ENCODE results near the gene PRAMEF7. TPM values are rescaled to one million over a fixed set of nuclear protein-coding genes. Genes with fewer than 3 reads are reported as not detected.
"Not testable (repeated sequence)": the region's sequence is repeated elsewhere in the genome, so short reads cannot be mapped to it uniquely, and the experiment has no call there.

Gene PRAMEF7
- polyA plus RNA-seq (not detected in 3 replicates), polyA minus RNA-seq (not detected in 3 replicates)
- polyA plus RNA-seq (2011; ENCODE audit: low read depth): not detected
- polyA plus RNA-seq (2011; cell fraction: cytosol; rRNA removed): not detected in 2 replicates
- polyA plus RNA-seq (2011; cell fraction: nucleus; rRNA removed): not detected in 2 replicates
- polyA plus RNA-seq (2012; ENCODE audit: low replicate concordance): not detected in 2 replicates
- not detected for polyA minus RNA-seq (2011; cell fraction: cytosol; rRNA and poly(A)+ RNA removed)
- not detected in 2 replicates for polyA minus RNA-seq (2011; cell fraction: nucleus; rRNA and poly(A)+ RNA removed)

GRCh38 chr1:12916310-12916709 lies at the start of gene PRAMEF7:
PRAMEF7 (plus strand) TSS chr1:12916610; CDS start chr1:12917693, 1,083 bp downstream.
- H3K4me3 ChIP-seq (ENCODE audit: control insufficient read depth in 2 of 3, extremely low read depth in 1 of 3, insufficient read depth in 2 of 3, low read depth in 1 of 3, low read length in 3 of 3); H3K9me1 ChIP-seq (ENCODE audit: control insufficient read depth, extremely low read depth, insufficient read depth, low read length); H3K27ac ChIP-seq (ENCODE audit: control insufficient read depth, insufficient read depth, low read length); H3K4me1 ChIP-seq (ENCODE audit: control insufficient read depth, extremely low read depth, insufficient read depth, low read length); H3K4me2 ChIP-seq (ENCODE audit: control insufficient read depth, extremely low read depth, insufficient read depth, low read depth, low read length); FAIRE-seq; H4K20me1 ChIP-seq (ENCODE audit: control insufficient read depth, extremely low read depth, insufficient read depth, low read length); H3K9ac ChIP-seq (ENCODE audit: control insufficient read depth, extremely low read depth, insufficient read depth, low read length); DNase-seq (ENCODE audit: low read depth, low spot score); H3K27me3 ChIP-seq (ENCODE audit: control insufficient read depth, extremely low read depth, insufficient read depth, low read length); H3K36me3 ChIP-seq (ENCODE audit: control insufficient read depth in 2 of 2, extremely low read depth in 1 of 2, insufficient read depth in 2 of 2, low read length in 2 of 2); dilution Hi-C loops (cut with MboI; ENCODE audit: extremely low pct_ligation_motif_present, low sequenced_read_pairs); H2AFZ ChIP-seq (ENCODE audit: control insufficient read depth, low read length); H3K79me2 ChIP-seq (ENCODE audit: control insufficient read depth, insufficient read depth, low read length); H3K9me3 ChIP-seq (ENCODE audit: control insufficient read depth, low read depth, low read length): not testable (repeated sequence)

GRCh38 chr1:12878453-12878852 lies 38.0 kb upstream of the PRAMEF7 start:
- H3K9ac ChIP-seq (ENCODE audit: control insufficient read depth, extremely low read depth, insufficient read depth, low read length); H3K4me3 ChIP-seq (ENCODE audit: control insufficient read depth in 2 of 3, extremely low read depth in 1 of 3, insufficient read depth in 2 of 3, low read depth in 1 of 3, low read length in 3 of 3); H3K9me3 ChIP-seq (ENCODE audit: control insufficient read depth, low read depth, low read length); dilution Hi-C loops (cut with MboI; ENCODE audit: extremely low pct_ligation_motif_present, low sequenced_read_pairs); H3K79me2 ChIP-seq (ENCODE audit: control insufficient read depth, insufficient read depth, low read length); H2AFZ ChIP-seq (ENCODE audit: control insufficient read depth, low read length); H4K20me1 ChIP-seq (ENCODE audit: control insufficient read depth, extremely low read depth, insufficient read depth, low read length); H3K4me2 ChIP-seq (ENCODE audit: control insufficient read depth, extremely low read depth, insufficient read depth, low read depth, low read length); H3K27ac ChIP-seq (ENCODE audit: control insufficient read depth, insufficient read depth, low read length); DNase-seq (ENCODE audit: low read depth, low spot score); H3K9me1 ChIP-seq (ENCODE audit: control insufficient read depth, extremely low read depth, insufficient read depth, low read length); H3K27me3 ChIP-seq (ENCODE audit: control insufficient read depth, extremely low read depth, insufficient read depth, low read length); H3K4me1 ChIP-seq (ENCODE audit: control insufficient read depth, extremely low read depth, insufficient read depth, low read length); FAIRE-seq; H3K36me3 ChIP-seq (ENCODE audit: control insufficient read depth in 2 of 2, extremely low read depth in 1 of 2, insufficient read depth in 2 of 2, low read length in 2 of 2): not testable (repeated sequence)

DNA sequence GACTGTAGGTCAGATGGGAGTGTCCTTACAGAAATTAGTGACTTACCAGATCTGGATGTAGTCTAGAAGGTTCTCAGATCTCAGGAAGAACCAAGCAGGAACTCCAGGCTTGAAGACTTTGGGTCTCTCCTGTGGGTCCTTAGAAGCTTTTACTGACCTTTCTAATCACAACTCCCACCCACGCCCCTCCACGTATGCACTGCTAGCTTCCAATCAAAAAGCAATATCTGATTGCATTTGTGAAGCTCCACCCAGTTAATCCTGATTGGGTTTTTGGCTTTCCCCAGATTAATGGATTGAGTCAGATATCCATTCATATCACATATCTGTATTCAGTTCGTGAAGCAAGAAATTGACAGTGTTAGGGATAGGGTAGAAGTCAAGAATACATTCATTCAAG lies 30.3 kb upstream of the PRAMEF7 start, which contains the start of gene PRAMEF4:
PRAMEF4 (minus strand) TSS at position 101 of the 400 bp plus-strand sequence. CDS start 2,807 bp downstream, outside the sequence.
- H3K9me3 ChIP-seq (ENCODE audit: control insufficient read depth, low read depth, low read length); H2AFZ ChIP-seq (ENCODE audit: control insufficient read depth, low read length); H4K20me1 ChIP-seq (ENCODE audit: control insufficient read depth, extremely low read depth, insufficient read depth, low read length); H3K4me3 ChIP-seq (ENCODE audit: control insufficient read depth in 2 of 3, extremely low read depth in 1 of 3, insufficient read depth in 2 of 3, low read depth in 1 of 3, low read length in 3 of 3); FAIRE-seq; DNase-seq (ENCODE audit: low read depth, low spot score); H3K79me2 ChIP-seq (ENCODE audit: control insufficient read depth, insufficient read depth, low read length); H3K9me1 ChIP-seq (ENCODE audit: control insufficient read depth, extremely low read depth, insufficient read depth, low read length); H3K9ac ChIP-seq (ENCODE audit: control insufficient read depth, extremely low read depth, insufficient read depth, low read length); dilution Hi-C loops (cut with MboI; ENCODE audit: extremely low pct_ligation_motif_present, low sequenced_read_pairs); H3K4me1 ChIP-seq (ENCODE audit: control insufficient read depth, extremely low read depth, insufficient read depth, low read length); H3K4me2 ChIP-seq (ENCODE audit: control insufficient read depth, extremely low read depth, insufficient read depth, low read depth, low read length); H3K36me3 ChIP-seq (ENCODE audit: control insufficient read depth in 2 of 2, extremely low read depth in 1 of 2, insufficient read depth in 2 of 2, low read length in 2 of 2); H3K27ac ChIP-seq (ENCODE audit: control insufficient read depth, insufficient read depth, low read length); H3K27me3 ChIP-seq (ENCODE audit: control insufficient read depth, extremely low read depth, insufficient read depth, low read length): not testable (repeated sequence)

DNA sequence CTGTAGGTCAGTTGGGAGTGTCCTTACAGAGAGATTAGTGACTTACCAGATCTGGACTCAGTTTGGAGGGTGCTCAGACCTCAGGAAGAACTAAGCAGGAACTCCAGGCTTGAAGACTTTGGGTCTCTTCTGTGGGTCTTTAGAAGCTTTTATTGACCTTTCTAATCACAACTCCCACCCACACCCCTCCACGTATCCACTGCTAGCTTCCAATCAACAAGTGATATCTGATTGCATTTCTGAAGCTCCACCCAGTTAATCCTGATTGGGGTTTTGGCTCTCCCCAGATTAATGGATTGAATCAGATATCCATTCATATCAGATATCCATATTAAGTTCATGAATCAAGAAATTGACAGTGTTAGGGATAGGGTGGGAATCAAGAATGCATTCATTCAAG lies 18.2 kb upstream of the PRAMEF7 start, which contains the start of gene PRAMEF10:
PRAMEF10 (minus strand) TSS at position 101 of the 400 bp plus-strand sequence. CDS start 2,423 bp downstream, outside the sequence.
- H4K20me1 ChIP-seq (ENCODE audit: control insufficient read depth, extremely low read depth, insufficient read depth, low read length); H3K9me3 ChIP-seq (ENCODE audit: control insufficient read depth, low read depth, low read length); H3K9ac ChIP-seq (ENCODE audit: control insufficient read depth, extremely low read depth, insufficient read depth, low read length); H3K4me3 ChIP-seq (ENCODE audit: control insufficient read depth in 2 of 3, extremely low read depth in 1 of 3, insufficient read depth in 2 of 3, low read depth in 1 of 3, low read length in 3 of 3); H3K4me2 ChIP-seq (ENCODE audit: control insufficient read depth, extremely low read depth, insufficient read depth, low read depth, low read length); H2AFZ ChIP-seq (ENCODE audit: control insufficient read depth, low read length); H3K9me1 ChIP-seq (ENCODE audit: control insufficient read depth, extremely low read depth, insufficient read depth, low read length); H3K36me3 ChIP-seq (ENCODE audit: control insufficient read depth in 2 of 2, extremely low read depth in 1 of 2, insufficient read depth in 2 of 2, low read length in 2 of 2); dilution Hi-C loops (cut with MboI; ENCODE audit: extremely low pct_ligation_motif_present, low sequenced_read_pairs); H3K27ac ChIP-seq (ENCODE audit: control insufficient read depth, insufficient read depth, low read length); DNase-seq (ENCODE audit: low read depth, low spot score); H3K27me3 ChIP-seq (ENCODE audit: control insufficient read depth, extremely low read depth, insufficient read depth, low read length); H3K4me1 ChIP-seq (ENCODE audit: control insufficient read depth, extremely low read depth, insufficient read depth, low read length); FAIRE-seq; H3K79me2 ChIP-seq (ENCODE audit: control insufficient read depth, insufficient read depth, low read length): not testable (repeated sequence)

- H3K4me1 ChIP-seq (ENCODE audit: control insufficient read depth, extremely low read depth, insufficient read depth, low read length); H4K20me1 ChIP-seq (ENCODE audit: control insufficient read depth, extremely low read depth, insufficient read depth, low read length); dilution Hi-C loops (cut with MboI; ENCODE audit: extremely low pct_ligation_motif_present, low sequenced_read_pairs); DNase-seq (ENCODE audit: low read depth, low spot score); H3K9me3 ChIP-seq (ENCODE audit: control insufficient read depth, low read depth, low read length); H3K36me3 ChIP-seq (ENCODE audit: control insufficient read depth in 2 of 2, extremely low read depth in 1 of 2, insufficient read depth in 2 of 2, low read length in 2 of 2); H3K9ac ChIP-seq (ENCODE audit: control insufficient read depth, extremely low read depth, insufficient read depth, low read length); H3K27me3 ChIP-seq (ENCODE audit: control insufficient read depth, extremely low read depth, insufficient read depth, low read length); H3K4me2 ChIP-seq (ENCODE audit: control insufficient read depth, extremely low read depth, insufficient read depth, low read depth, low read length); FAIRE-seq; H3K27ac ChIP-seq (ENCODE audit: control insufficient read depth, insufficient read depth, low read length); H2AFZ ChIP-seq (ENCODE audit: control insufficient read depth, low read length); H3K79me2 ChIP-seq (ENCODE audit: control insufficient read depth, insufficient read depth, low read length); H3K4me3 ChIP-seq (ENCODE audit: control insufficient read depth in 2 of 3, extremely low read depth in 1 of 3, insufficient read depth in 2 of 3, low read depth in 1 of 3, low read length in 3 of 3); H3K9me1 ChIP-seq (ENCODE audit: control insufficient read depth, extremely low read depth, insufficient read depth, low read length): not testable (repeated sequence)
Observed at GRCh38 chr1:12899186-12899585, 17.2 kb upstream of the PRAMEF7 start.

Measured in keratinocyte (primary cell).